ENCODE measurements around the gene B4GALT5. TPM values are rescaled to one million over a fixed set of nuclear protein-coding genes. Genes with fewer than 3 reads are reported as not detected.
"Not testable (repeated sequence)": the region's sequence is repeated elsewhere in the genome, so short reads cannot be mapped to it uniquely, and the experiment has no call there.

Gene B4GALT5
- total RNA-seq, 2 experiments from 2014 or later = 9.8 to 18.8 TPM

- Histone ChIP-seq H2AFZ (ENCODE audit: low read length) (no peak overlapping the region; the same call in 1 of the 2 replicates), H3K36me3 (ENCODE audit: insufficient read depth, low read length) (no peaks in the 10 kb centered on the region; the same call in 1 of the 2 replicates), H3K79me2 (ENCODE audit: insufficient read depth, low read depth, low read length) (peaks cover 10% of the 10 kb centered on the region; the same call in 1 of the 2 replicates), H3K9me2 (ENCODE audit: insufficient read depth, low read length) (no peaks in the 10 kb centered on the region), H3K4me2 (ENCODE audit: low read length) (peak overlapping the region; percentile 82), H3K27ac (ENCODE audit: low read depth, low read length, poor library complexity, severe bottlenecking) (peak overlapping the region; percentile 95), H4K20me1 (ENCODE audit: insufficient read depth, low read length) (no peaks in the 10 kb centered on the region), H3K4me3 (ENCODE audit: low read depth, low read length, poor library complexity, severe bottlenecking) (peak overlapping the region; percentile 62), H3K9me3 (ENCODE audit: low read length) (no peaks in the 10 kb centered on the region), H3K4me1 (ENCODE audit: insufficient read depth, low read length, poor library complexity, severe bottlenecking) (peaks cover 58% of the 10 kb centered on the region)
- TF ChIP-seq EZH2phosphoT487 (IDR thresholded peaks at IDR 0.05; ENCODE audit: borderline replicate concordance, low read depth, low read length) (no peak), CTCF (conservative IDR thresholded peaks at IDR 0.05; ENCODE audit: low read length) (no peak)
- no TSS peak for BruUV-seq (replicated peaks)
- intact Hi-C loops (cut with micrococcal nuclease; ENCODE audit: unreplicated experiment) = loop anchor here (1.0 to 2.0 kb wide), 2 partner anchors 14 to 131 kb away; no protein-coding TSS in a partner anchor
- no peak for DNase-seq (ENCODE audit: low spot score)
- POLR2A ChIA-PET = interaction anchor here (1.2 kb wide), 1 partner anchor 53 kb away, joined by 4 read pairs; no protein-coding TSS in a partner anchor
- CTCF ChIA-PET (ENCODE audit: unreplicated experiment) = no interaction called here
These were observed 94.3 kb downstream of the B4GALT5 start for GRCh38 chr20:49619113-49620048.

DNA sequence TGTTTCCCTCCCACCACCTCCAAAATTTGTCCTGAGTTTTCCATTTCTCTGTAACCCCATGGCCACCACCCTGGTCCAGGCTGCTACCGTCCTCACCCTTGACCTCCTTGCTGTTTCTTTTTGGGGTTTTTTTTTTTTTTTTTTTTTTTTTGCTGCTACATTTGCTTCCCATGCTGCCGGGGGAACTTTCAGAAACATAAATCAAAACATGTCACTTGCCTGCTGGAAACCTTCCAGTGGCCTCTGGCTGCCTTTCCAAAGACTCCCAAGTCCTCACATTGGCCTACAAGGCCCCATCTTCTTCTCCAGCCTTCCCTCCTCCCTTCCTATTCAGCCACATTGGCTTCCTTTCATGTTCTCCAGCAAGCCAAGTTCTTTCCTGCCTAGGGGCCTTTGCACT lies 95.4 kb downstream of the B4GALT5 start:
- ChIA-PET CTCF (ENCODE audit: unreplicated experiment) (no interaction called here), POLR2A (interaction anchor here (0.6 kb wide), 1 partner anchor 228 kb away, joined by 4 read pairs; no protein-coding TSS in a partner anchor)
- no peak for DNase-seq (ENCODE audit: low spot score)
- TF ChIP-seq CTCF (conservative IDR thresholded peaks at IDR 0.05; ENCODE audit: low read length) (no peak), EZH2phosphoT487 (IDR thresholded peaks at IDR 0.05; ENCODE audit: borderline replicate concordance, low read depth, low read length) (no peak)
- no peaks in the 10 kb centered on the region for H4K20me1 ChIP-seq (ENCODE audit: insufficient read depth, low read length)
- intact Hi-C loops (cut with micrococcal nuclease; ENCODE audit: unreplicated experiment) = no loop called here
- H3K27ac ChIP-seq (ENCODE audit: low read depth, low read length, poor library complexity, severe bottlenecking) = peak overlapping the region; percentile 10
- no TSS peak for BruUV-seq (replicated peaks)
- no peaks in the 10 kb centered on the region; the same call in 1 of the 2 replicates for H3K36me3 ChIP-seq (ENCODE audit: insufficient read depth, low read length)
- H3K4me1 ChIP-seq (ENCODE audit: insufficient read depth, low read length, poor library complexity, severe bottlenecking) = peaks cover 49% of the 10 kb centered on the region
- H2AFZ ChIP-seq (ENCODE audit: low read length) = no peak overlapping the region
- no peaks in the 10 kb centered on the region for H3K9me3 ChIP-seq (ENCODE audit: low read length)
- H3K9me2 ChIP-seq (ENCODE audit: insufficient read depth, low read length) = no peaks in the 10 kb centered on the region
- H3K79me2 ChIP-seq (ENCODE audit: insufficient read depth, low read depth, low read length) = peaks cover 10% of the 10 kb centered on the region; the same call in 1 of the 2 replicates
- H3K4me2 ChIP-seq (ENCODE audit: low read length) = no peak overlapping the region
- no peak overlapping the region for H3K4me3 ChIP-seq (ENCODE audit: low read depth, low read length, poor library complexity, severe bottlenecking)

- H4K20me1 ChIP-seq (ENCODE audit: insufficient read depth, low read length); H3K9me3 ChIP-seq (ENCODE audit: low read length); CTCF ChIA-PET (ENCODE audit: unreplicated experiment); H3K4me3 ChIP-seq (ENCODE audit: low read depth, low read length, poor library complexity, severe bottlenecking); H3K36me3 ChIP-seq (ENCODE audit: insufficient read depth, low read length); H3K27ac ChIP-seq (ENCODE audit: low read depth, low read length, poor library complexity, severe bottlenecking); BruUV-seq (replicated peaks); H2AFZ ChIP-seq (ENCODE audit: low read length); H3K4me2 ChIP-seq (ENCODE audit: low read length); intact Hi-C loops (cut with micrococcal nuclease; ENCODE audit: unreplicated experiment); DNase-seq (ENCODE audit: low spot score); H3K9me2 ChIP-seq (ENCODE audit: insufficient read depth, low read length): not testable (repeated sequence)
- POLR2A ChIA-PET = interaction anchor here (0.6 to 0.7 kb wide), 2 partner anchors 20 to 120 kb away, joined by 3 to 5 read pairs; no protein-coding TSS in a partner anchor
- peaks cover 10% of the 10 kb centered on the region; the same call in 1 of the 2 replicates for H3K79me2 ChIP-seq (ENCODE audit: insufficient read depth, low read depth, low read length)
- H3K4me1 ChIP-seq (ENCODE audit: insufficient read depth, low read length, poor library complexity, severe bottlenecking) = peaks cover 44% of the 10 kb centered on the region
These were observed 96.3 kb downstream of the B4GALT5 start for GRCh38 chr20:49617394-49617793.
